PC-9 (cell line): ENCODE measurements around the gene UBA52. TPM values are rescaled to one million over a fixed set of nuclear protein-coding genes. Genes with fewer than 3 reads are reported as not detected.

ENCODE experiments used
- BruUV-seq: library from RNA; stranded (reverse); fragments of 400-500 nt; replicated peaks from 2 replicates; lab custom pipeline; 2021; lab: Mats Ljungman, UMichigan
- CTCF ChIA-PET: fragments of 300-600 bp; sonication (Branson Sonifier 250); formaldehyde crosslinking; loops from one replicate; lab custom pipeline; 2022; ENCODE audit warnings: antibody characterized with exemption; lab: Charles Lee
- POLR2A ChIA-PET: fragments of 300-600 bp; sonication (Branson Sonifier 250); formaldehyde crosslinking; loops from one replicate; lab custom pipeline; 2022; ENCODE audit warnings: antibody characterized with exemption; ENCODE audit not compliant: unreplicated experiment; lab: Charles Lee
- DNase-seq, 2 experiments: peaks; one replicate each; pipeline versions ENCODE4 v3.0.0 to v3.0.0-alpha.2; 2015 to 2022; ENCODE audit warnings: mixed read lengths in 1 of 2
- H2AFZ ChIP-seq: fragments of 200-600 bp; sonication (generic); 2 replicates; pipeline ENCODE4 v1.8.1; 2017; ENCODE audit warnings: antibody characterized with exemption
- H3F3A ChIP-seq: fragments of 200-600 bp; sonication (generic); 2 replicates; pipeline ENCODE4 v1.8.1; 2017; ENCODE audit warnings: antibody characterized with exemption, mild to moderate bottlenecking, low read depth; ENCODE audit not compliant: insufficient read depth
- H3K27ac ChIP-seq: fragments of 200-600 bp; sonication (generic); 2 replicates; pipeline ENCODE4 v1.6.1; 2016; ENCODE audit warnings: mixed run types
- H3K27me3 ChIP-seq: fragments of 200-600 bp; sonication (generic); 2 replicates; pipeline ENCODE4 v1.6.1; 2016; ENCODE audit warnings: low read depth, mixed run types; ENCODE audit not compliant: insufficient read depth
- H3K36me3 ChIP-seq: fragments of 200-600 bp; sonication (generic); 2 replicates; pipeline ENCODE4 v1.6.1; 2016; ENCODE audit warnings: low read depth, mixed run types
- H3K4me1 ChIP-seq: fragments of 200-600 bp; sonication (generic); replicated peaks from 2 replicates; pipeline ENCODE4 v1.6.1; 2016; ENCODE audit warnings: mixed run types; ENCODE audit not compliant: insufficient read depth
- H3K4me2 ChIP-seq: fragments of 200-600 bp; sonication (generic); 2 replicates; pipeline ENCODE4 v1.6.1; 2017; ENCODE audit warnings: mixed run types
- H3K4me3 ChIP-seq: fragments of 200-600 bp; sonication (generic); 2 replicates; pipeline ENCODE4 v1.6.1; 2016; ENCODE audit warnings: mixed run types
- H3K79me2 ChIP-seq: fragments of 200-600 bp; sonication (generic); 2 replicates; pipeline ENCODE4 v1.6.1; 2017; ENCODE audit warnings: low read depth, mixed run types
- H3K9me2 ChIP-seq: fragments of 200-600 bp; sonication (generic); 2 replicates; pipeline ENCODE4 v1.8.1; 2017; ENCODE audit warnings: mild to moderate bottlenecking; ENCODE audit not compliant: insufficient read depth
- H3K9me3 ChIP-seq: fragments of 200-600 bp; sonication (generic); 2 replicates; pipeline ENCODE4 v1.8.1; 2016; ENCODE audit warnings: low read depth; ENCODE audit not compliant: insufficient read depth
- H4K20me1 ChIP-seq: fragments of 200-600 bp; sonication (generic); 2 replicates; pipeline ENCODE4 v1.8.1; 2017; ENCODE audit not compliant: insufficient read depth
- CTCF ChIP-seq: fragments of 200-600 bp; sonication (generic); conservative IDR thresholded peaks from 2 replicates; pipeline ENCODE4 v1.6.1; 2017; ENCODE audit warnings: mixed run types, antibody characterized with exemption, mild to moderate bottlenecking, moderate library complexity
- EZH2 ChIP-seq: fragments of 200-600 bp; sonication (generic); IDR thresholded peaks from 2 replicates; pipeline ENCODE4 v1.8.0; 2017; ENCODE audit warnings: antibody characterized with exemption, low read depth
- intact Hi-C: fragments of 100-400 bp; cut with micrococcal nuclease; formaldehyde crosslinking; loops from one replicate; pipeline ENCODE4 v1.10.0; 2022; ENCODE audit not compliant: unreplicated experiment
- total RNA-seq: library from RNA; stranded (reverse); gene quantifications from 2 replicates; pipeline ENCODE4 v1.2.3, GENCODE V29; 2021

The UBA52 gene
- total RNA-seq, 1 experiment from 2014 or later = 1,141 TPM

- intact Hi-C loops = no loop called here
- Histone ChIP-seq H3K79me2 (peaks cover 37% of the 10 kb centered on the region), H3K27ac (peak overlapping the region; percentile 78), H3F3A (peaks cover 38% of the 10 kb centered on the region; the same call in 1 of the 2 replicates), H4K20me1 (no peaks in the 10 kb centered on the region), H3K27me3 (no peaks in the 10 kb centered on the region), H2AFZ (peak overlapping the region; percentile 89), H3K4me2 (peak overlapping the region; percentile 98), H3K9me3 (no peaks in the 10 kb centered on the region), H3K4me1 (0 out of 2 replicates have a peak, but pooled peaks cover 10% of the 10 kb centered on the region), H3K4me3 (peak overlapping the region; percentile 95), H3K9me2 (no peaks in the 10 kb centered on the region), H3K36me3 (0 out of 2 replicates have a peak, but pooled peaks cover 5% of the 10 kb centered on the region)
- POLR2A ChIA-PET = interaction anchor here (0.6 kb wide), 3 partner anchors 13 to 131 kb away, joined by 3 to 14 read pairs (median 8); no protein-coding TSS in a partner anchor
- TF ChIP-seq CTCF = no peak
- TF ChIP-seq EZH2 = no peak
- no peak for DNase-seq
- CTCF ChIA-PET = interaction anchor here (0.6 to 1.1 kb wide), 6 partner anchors 13 to 429 kb away, joined by 3 to 10 read pairs (median 9); no protein-coding TSS in a partner anchor
- BruUV-seq = no TSS peak
These were observed 13.5 kb upstream of the UBA52 start for GRCh38 chr19:18558202-18558555.

- ChIA-PET POLR2A (interaction anchor here (0.6 kb wide), 3 partner anchors 13 to 132 kb away, joined by 3 to 14 read pairs (median 8); no protein-coding TSS in a partner anchor), CTCF (interaction anchor here (0.6 kb wide), 4 partner anchors 12 to 428 kb away, joined by 3 to 10 read pairs (median 9); no protein-coding TSS in a partner anchor)
- Histone ChIP-seq H3K4me1 (0 out of 2 replicates have a peak, but pooled peaks cover 10% of the 10 kb centered on the region), H3K27me3 (no peaks in the 10 kb centered on the region), H3K27ac (peak overlapping the region; percentile 78), H2AFZ (peak overlapping the region; percentile 89; the same call in 1 of the 2 replicates), H3K36me3 (0 out of 2 replicates have a peak, but pooled peaks cover 5% of the 10 kb centered on the region), H3F3A (peaks cover 38% of the 10 kb centered on the region; the same call in 1 of the 2 replicates), H3K4me2 (peak overlapping the region; percentile 98), H4K20me1 (no peaks in the 10 kb centered on the region), H3K4me3 (peak overlapping the region; percentile 95), H3K79me2 (peaks cover 37% of the 10 kb centered on the region), H3K9me2 (no peaks in the 10 kb centered on the region), H3K9me3 (no peaks in the 10 kb centered on the region)
- BruUV-seq = TSS peak; percentile 49
- DNase-seq = no peak
- intact Hi-C loops = no loop called here
- no peak for TF ChIP-seq CTCF
- no peak for TF ChIP-seq EZH2
These were observed 13.1 kb upstream of the UBA52 start for GRCh38 chr19:18558604-18559003.

GRCh38 chr19:18559685-18560084, 12.0 kb upstream of the UBA52 start:
- CTCF ChIA-PET = interaction anchor here (0.6 kb wide), 2 partner anchors 120 to 449 kb away, joined by 3 to 7 read pairs; no protein-coding TSS in a partner anchor
- Histone ChIP-seq H3K4me3 (no peak overlapping the region), H4K20me1 (no peaks in the 10 kb centered on the region), H3K79me2 (peaks cover 37% of the 10 kb centered on the region), H3K27ac (no peak overlapping the region), H3F3A (peaks cover 38% of the 10 kb centered on the region; the same call in 1 of the 2 replicates), H3K9me3 (no peaks in the 10 kb centered on the region), H3K4me1 (0 out of 2 replicates have a peak, but pooled peaks cover 10% of the 10 kb centered on the region), H3K9me2 (no peaks in the 10 kb centered on the region), H3K36me3 (peaks cover 5% of the 10 kb centered on the region; the same call in 1 of the 2 replicates), H2AFZ (no peak overlapping the region), H3K4me2 (peak overlapping the region; percentile 98; the same call in 1 of the 2 replicates), H3K27me3 (no peaks in the 10 kb centered on the region)
- no TSS peak for BruUV-seq
- DNase-seq = no peak
- intact Hi-C loops = no loop called here
- no peak for TF ChIP-seq CTCF
- TF ChIP-seq EZH2 = no peak
- POLR2A ChIA-PET = interaction anchor here (0.6 kb wide), 1 partner anchor 39 kb away, joined by 3 read pairs; no protein-coding TSS in a partner anchor
